Esophagus muscularis mucosa (tissue), 3 donors: ENCODE measurements around the gene ZFP36.

Experiments
- EP300 ChIP-seq: sonication (generic); formaldehyde crosslinking; IDR thresholded peaks from one replicate; pipeline ENCODE4 v1.6.1; 2017; ENCODE audit warnings: antibody characterized with exemption
- TF ChIP-seq, protein P1 (sequence below), 3 experiments: fragments of 200-600 bp in 2 of 3; fragments of 450-650 bp in 1 of 3; sonication (generic) in 2 of 3; IDR thresholded peaks; one replicate each; pipeline ENCODE4 v1.5.1; 2017 to 2019; ENCODE audit warnings: antibody characterized with exemption in 3 of 3, mild to moderate bottlenecking in 2 of 3, moderate library complexity in 1 of 3

GRCh38 chr19:39410017-39410830, 3.6 kb downstream of the ZFP36 start:
- TF ChIP-seq, protein P1, sequence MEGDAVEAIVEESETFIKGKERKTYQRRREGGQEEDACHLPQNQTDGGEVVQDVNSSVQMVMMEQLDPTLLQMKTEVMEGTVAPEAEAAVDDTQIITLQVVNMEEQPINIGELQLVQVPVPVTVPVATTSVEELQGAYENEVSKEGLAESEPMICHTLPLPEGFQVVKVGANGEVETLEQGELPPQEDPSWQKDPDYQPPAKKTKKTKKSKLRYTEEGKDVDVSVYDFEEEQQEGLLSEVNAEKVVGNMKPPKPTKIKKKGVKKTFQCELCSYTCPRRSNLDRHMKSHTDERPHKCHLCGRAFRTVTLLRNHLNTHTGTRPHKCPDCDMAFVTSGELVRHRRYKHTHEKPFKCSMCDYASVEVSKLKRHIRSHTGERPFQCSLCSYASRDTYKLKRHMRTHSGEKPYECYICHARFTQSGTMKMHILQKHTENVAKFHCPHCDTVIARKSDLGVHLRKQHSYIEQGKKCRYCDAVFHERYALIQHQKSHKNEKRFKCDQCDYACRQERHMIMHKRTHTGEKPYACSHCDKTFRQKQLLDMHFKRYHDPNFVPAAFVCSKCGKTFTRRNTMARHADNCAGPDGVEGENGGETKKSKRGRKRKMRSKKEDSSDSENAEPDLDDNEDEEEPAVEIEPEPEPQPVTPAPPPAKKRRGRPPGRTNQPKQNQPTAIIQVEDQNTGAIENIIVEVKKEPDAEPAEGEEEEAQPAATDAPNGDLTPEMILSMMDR (IDR thresholded peaks at IDR 0.05): no peak
- TF ChIP-seq EP300: peak; percentile 23
